ENCODE results near the gene MLPH.

The MLPH gene

DNA sequence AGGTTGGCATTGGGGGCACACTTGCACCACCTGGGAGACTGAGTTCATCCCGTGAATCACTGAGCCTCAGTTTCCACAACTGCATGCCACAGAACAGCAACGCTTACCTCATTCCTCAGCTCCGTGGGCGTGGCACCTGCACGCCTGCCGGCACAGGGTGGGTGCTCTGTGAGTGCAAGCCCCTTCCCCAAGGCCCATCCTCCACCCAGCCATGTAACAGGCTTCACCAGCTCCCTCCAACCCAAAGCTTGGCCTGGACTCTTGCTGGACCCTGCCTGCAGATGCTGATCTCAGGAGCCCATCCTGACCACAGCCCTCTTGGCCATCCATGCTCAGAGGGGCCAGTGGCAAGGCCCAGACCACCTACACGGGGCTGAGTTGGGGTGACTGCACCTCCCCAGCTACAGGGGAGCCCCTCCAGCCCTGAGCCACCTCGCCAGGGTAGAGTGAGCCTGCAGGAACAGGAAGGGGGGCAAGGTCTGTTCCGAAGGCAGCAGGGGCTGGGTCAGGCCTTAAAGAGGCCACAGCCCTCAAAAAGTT lies 81.1 kb downstream of the MLPH start:
- DNase-seq (no peak), ATAC-seq (no peak)

DNA sequence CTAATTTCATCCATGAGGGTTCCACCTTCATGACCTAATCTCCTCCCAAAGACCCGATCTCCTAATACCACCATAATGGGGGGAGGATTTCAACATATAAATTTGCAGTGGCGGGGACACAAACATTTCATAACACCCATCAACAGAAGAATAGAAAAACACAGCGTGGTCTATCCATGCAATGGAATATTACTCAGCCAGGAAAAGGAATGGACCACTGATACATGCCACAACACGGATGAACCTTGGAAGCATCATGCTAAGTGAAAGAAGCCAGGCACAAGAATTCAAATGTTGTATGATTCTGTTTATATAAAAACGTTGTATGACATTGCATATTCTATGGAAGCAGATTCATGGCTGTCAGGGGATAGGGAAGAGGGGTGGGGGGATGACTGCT lies 82.0 kb downstream of the MLPH start:
- ATAC-seq (no peak), DNase-seq (no peak)

DNA sequence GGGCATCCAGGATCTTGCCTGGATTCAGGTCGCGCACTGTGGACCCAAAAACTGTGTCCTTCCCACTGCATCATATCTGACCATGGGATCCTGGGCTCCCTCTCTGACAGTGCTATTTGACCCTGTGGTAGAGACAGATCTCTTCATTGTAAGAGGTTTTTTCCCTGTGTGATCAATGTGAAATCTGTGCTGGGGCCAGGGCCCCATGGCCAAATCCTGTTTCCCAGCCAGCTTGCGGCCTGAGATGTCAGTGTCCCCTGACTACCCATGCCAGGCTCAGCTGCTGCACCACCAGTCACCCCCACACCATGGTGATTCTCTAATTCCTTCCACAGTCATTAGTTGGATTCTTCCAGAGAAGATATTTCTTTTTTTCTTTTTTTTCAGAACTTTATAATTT lies 82.8 kb downstream of the MLPH start:
- no peak for DNase-seq
- no peak for ATAC-seq

DNA sequence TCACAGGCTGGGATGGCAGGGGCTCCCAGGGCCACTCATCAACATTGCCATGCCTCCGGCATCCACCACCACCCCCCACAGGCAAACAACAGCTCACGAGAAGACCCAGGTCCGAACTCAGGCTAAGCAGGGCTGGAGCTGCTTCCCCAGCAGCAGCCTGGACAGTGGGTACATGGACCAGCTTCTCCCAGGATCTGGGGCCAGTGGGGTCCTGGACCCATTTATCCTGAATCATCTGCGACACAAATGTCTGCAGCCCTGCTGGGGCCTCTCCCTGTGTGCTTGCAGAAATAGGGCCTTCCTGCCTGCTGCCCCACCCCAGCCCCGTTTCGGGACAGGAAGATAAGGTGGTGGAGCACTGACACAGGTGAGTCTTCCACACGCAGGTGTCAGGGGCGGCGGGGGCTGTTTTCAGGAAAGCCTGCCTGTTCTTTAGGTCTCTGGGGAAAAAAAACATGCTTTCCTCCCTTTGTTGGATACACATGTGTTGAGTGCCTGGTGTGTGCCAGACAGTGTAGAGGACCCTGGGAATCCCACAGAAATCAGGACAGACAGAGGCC lies 83.8 kb downstream of the MLPH start:
- DNase-seq: no peak
- no peak for ATAC-seq

DNA sequence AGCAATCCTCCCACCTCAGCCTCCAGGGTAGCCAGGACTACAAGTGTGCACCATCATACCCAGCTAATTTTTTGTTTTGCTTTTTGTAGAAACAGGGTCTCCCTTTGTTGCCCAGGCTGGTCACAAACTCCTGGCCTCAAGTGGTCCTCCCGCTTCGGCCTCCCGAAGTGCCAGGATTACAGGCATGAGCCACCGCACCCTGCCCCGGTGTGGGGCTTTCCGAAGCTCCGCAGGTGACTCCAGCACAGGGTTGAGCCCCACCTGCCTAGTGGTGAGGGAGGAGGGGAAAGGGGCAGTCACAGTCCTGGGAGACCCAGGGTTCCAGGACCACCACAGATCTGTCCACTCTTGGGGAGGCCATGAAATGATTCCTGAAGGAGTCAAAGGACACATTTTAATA lies 84.5 kb downstream of the MLPH start:
- ATAC-seq (no peak), DNase-seq (no peak)

DNA sequence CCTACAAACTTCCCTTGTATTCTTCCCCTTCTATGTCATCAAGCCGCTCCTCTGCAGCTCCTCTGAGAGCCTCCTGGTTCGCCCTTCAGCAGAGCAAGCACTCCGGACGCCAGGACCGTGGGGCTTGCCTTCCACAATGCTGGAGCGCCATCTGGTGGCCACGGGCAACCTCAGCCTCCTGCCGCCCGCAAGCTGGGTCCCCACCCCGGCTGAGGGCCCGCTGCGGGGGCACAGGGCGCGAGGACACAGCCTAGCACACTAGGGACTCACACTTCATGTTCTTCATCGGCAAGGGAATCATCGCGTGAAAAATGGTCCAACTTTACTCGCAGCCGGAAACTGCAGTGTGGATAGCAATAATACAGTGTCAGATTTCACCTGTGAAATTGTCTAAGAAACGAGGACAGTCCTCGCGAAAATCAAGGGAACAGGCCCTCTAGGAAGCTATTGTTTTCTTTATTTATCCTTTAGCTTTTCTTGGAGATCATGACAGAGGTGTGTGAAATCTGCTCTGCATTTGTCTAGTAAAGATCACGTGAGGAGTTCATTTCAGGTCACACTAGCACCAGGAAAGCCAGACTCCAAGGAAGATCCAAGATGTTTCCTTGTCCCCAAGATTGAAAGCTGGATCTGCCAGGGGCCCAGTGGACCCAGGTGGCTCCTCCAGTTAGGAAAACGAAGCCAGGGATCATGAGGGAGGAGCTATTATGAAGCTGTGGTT lies 85.1 kb downstream of the MLPH start:
- peak; percentile 95 for DNase-seq
- peak; percentile 94 for ATAC-seq

DNA sequence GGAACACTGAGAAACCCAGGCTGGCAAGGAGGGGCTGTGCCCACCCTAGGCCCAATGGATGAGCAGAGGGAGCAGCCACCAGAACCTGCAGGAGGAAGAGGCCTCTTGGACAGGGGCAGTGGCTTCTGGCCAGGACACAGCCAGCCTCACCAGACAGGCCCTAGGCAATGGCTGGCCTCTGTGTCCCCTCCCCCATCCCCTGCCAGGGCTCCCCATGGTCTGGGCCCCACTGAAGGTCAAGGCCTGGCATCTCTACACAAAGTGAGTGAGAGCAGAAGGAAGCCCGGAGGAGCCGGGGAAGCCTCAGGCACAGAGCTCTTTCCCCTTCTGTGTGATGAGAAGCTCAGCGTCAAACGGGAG lies 85.7 kb downstream of the MLPH start:
- no peak for ATAC-seq
- no peak for DNase-seq

DNA sequence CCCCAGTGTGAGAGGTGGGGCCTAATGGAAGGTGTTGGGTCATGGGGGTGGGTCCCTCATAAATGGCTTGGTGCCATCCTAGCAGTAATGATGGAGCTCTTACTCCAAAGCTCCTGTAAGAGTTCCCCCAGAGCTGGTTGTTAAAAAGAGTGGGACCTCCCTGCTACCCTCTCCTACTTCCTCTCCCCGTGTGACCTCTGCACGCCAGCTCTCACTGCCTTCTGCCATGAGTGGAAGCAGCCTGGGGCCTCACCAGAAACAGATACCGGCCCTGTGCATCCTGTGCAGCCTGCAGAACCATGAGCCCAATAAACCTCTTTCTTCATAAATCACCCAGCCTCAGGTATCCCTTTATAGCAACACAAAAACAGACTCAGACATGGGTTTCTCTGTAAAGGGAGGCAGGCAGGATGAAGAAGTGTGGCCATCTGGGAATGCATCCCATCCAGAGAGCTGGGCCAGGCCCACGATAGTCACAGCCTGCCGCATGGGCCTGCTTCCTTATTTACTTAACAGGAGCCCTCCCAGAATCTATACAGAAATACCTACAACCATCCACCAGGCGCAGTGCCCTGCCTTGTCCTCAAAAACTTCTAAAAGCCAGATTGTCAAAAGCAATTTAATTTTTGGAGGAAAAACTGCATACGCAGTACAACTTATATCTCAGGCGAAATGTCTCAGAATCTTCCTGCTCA lies 86.8 kb downstream of the MLPH start:
- no peak for ATAC-seq

DNA sequence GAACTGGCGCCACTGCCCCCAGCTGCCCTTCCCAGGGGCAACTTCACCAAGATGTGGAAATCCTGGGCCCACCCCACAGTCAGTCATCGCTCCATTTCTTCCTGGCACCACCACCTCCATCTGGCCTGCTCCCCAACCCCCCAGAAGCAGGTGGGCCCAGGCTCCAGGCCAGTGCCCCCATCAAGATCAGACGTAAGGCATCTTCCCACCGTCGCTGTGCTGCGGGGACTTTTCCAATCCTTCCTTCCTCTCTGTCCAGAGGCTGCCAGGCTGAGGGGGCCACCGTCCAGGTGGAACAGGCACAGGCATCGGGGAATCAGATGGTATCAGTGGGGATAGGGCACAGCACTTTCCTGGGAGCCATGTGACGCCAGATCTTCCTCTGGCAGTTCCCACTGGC lies 87.4 kb downstream of the MLPH start:
- ATAC-seq (no peak), DNase-seq (no peak)

More for the DNA sequence above, 86.8 kb downstream of the MLPH start:
- DNase-seq: no peak

DNA sequence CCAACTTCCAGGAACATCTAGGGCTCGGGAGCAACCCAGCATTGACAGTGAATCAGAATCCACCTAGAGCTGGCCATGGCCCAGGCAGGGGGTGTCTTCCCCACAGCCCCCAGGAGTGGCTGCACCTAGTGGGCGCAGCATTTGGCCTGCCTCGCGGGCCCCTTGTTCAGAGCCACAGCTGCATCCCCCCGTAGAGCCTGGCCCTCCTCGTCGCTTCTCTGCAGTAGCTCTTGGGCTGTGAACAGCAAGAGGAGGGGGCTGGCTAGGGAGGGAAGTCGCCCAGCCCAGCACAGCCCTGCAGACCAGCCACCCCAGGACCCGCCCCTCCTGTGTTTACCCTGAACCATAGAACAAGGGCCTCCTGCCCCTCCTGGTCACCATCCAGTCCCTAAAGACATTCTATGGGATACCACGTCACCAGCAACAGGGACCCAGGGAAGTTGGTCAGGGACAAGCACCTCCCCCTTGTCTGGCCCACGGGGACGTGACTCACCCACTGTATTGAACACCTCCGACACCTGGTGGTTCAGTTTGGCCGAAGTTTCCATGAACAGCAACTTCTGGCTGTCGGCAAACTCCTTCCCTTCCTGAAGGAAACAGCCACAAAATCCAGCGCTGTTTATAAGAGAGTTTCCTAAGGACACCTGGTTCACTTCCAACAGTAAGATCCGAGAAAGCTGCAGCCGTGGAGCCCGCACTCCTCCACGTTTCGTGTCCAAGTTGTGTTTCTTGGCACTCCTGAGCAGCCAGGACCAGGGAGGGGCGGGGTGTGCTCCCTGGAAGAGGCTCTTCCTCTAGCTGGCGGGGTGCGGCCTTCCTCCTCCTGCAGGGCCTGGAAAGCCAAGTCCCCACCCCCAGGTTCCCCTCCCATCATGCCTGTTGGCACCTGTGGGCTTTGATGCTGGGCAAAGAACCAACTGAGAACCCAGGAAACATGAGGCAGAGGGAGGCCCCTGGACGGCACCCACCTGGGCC lies 88.1 kb downstream of the MLPH start:
- DNase-seq (no peak), ATAC-seq (no peak)

DNA sequence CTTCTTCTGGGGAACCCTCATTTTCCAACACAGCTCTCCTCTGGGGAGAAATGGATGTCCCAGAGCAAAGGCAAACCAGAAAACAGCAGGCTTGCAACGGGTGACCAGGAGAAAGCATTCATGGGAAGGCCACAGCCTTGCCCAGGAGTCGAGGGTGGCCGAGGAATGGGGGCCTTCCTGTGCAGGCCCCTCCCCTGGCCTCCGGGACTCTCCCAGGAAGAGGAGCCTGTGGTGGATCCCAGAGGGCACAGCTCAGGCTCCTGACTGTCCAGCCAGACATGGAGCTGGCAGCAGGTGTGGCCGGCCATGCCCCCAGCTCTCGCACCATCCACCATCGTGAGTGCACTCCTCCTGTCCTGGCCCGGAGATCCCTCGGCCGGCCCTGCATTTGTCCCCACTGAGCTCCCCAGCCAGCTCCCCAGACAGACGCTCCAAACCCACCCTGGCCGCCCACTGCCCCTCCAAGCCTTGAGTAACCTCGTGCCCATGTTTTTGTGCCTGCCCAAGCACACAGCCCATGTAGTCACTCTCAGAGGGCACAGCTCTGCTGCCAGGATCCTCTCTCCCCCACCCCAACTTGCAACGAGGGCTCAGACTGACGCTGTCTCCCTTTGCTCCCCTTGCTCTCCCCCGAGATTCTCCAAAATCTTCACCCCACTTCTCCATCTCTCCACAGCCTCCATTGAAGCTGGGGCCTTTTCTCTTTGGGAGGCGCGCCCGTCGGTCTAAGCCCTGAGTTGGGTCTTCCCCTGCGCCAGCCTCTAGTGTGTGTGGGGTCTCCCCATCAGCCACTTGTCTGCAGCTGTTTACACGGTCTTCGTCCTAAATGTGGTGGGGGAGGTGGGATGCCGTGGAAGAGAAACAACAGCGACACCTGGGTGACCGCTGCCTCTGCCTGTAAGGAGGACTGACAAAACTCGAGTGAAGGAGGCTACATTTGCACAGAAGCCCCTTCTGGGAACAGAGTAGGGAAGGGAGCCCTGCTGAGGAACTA lies 89.1 kb downstream of the MLPH start:
- ATAC-seq (no peak), DNase-seq (no peak)

DNA sequence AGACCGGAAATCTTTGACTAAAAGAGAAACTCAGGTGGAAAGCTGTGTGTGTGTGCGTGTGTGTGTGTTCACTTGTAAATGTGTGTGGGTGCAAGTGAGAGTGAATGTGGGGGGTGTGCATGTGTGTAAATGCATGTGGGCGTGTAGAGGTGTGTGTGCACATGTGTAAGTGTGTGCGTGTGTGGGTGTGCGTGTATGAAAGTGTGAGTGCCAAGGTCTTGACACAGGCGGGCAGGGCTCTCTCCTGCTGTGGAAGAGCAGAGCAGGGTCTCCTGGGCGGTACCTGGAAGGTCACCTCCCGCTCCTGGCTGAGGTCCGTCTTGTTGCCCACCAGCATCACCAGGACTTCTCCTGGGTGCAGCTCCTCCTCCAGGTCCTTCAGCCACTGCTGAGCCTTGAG lies 89.9 kb downstream of the MLPH start:
- ATAC-seq: no peak
- DNase-seq: no peak

DNA sequence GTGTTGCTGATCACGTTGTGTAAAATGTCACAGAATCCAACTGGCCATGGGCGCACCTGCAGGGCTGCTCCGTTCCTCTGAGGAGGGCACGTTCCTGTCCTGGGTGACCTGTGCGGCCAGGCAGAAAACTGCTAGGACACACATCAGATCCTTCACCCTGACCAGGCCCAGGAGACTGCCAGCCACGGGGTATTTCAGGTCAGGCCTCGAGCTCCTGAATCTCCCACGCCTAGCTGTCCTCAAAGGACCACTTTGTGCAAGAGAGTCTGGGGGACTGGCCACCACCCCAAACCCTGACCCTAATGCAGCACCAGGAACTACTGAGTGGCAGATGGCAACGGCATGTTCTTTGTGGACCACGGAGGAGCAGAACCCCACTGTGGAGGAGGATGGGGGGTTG lies 90.4 kb downstream of the MLPH start:
- ATAC-seq (no peak), DNase-seq (no peak)

DNA sequence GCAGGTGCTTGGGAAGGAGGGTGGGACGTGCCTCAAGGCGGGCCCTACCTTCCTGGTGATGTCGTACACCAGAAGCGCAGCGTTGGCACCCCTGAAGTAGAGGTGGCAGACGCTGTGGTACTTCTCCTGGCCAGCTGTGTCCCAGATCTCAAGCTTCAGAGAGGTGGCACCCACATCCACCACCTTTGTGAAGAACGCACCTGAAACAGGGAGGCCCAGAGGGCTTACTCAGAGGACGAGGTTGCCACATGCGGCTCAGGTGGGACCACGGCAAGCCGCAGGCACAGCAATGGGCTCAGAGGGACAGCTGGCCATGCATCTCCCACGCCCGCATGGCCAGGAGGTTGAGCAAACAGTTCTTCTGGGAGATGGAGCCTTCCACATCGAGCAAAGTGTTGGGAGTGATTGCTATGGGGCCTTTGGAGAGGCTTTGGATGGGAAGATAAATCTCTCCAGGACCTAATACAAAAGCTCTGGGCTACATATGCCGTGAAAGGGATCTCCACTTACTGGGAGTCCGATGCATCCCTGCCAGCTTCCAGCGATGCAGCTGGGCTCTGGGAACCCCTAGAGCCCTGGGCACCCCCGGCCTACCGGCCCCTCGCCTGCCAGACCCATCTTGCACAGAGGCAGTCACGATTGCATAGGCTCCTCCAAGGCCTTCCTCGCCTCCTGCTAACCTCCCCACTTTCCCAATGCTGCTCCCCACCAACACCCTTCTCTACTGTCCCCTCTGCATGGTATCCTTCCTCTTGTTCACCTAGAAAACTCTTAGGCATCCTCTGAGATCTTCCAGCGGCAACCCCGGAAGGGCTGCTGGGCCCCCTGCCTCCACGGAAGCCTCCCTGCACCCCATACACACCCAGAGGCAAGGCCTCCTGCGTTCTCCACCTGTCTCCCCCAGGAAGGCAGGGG lies 91.2 kb downstream of the MLPH start:
- ATAC-seq: no peak
- no peak for DNase-seq

DNA sequence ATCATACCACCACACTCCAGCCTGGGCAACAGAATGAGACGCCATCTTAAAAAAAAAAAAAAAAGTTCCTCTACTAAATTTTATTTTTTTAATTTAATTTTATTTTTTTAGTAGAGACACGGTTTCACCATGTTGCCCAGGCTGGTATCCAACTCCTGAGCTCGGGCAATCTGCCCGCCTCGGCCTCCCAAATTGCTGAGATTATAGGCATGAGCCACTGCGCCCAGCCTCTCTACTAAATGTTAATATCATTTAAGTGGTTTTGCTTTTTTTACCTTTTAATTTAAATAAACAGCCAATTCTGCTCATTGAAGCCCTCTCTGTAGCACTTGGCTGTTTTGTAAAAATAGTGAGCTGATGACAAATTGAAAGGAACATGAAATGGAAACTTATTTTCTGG lies 94.3 kb downstream of the MLPH start:
- ATAC-seq: no peak
- DNase-seq: no peak

DNA sequence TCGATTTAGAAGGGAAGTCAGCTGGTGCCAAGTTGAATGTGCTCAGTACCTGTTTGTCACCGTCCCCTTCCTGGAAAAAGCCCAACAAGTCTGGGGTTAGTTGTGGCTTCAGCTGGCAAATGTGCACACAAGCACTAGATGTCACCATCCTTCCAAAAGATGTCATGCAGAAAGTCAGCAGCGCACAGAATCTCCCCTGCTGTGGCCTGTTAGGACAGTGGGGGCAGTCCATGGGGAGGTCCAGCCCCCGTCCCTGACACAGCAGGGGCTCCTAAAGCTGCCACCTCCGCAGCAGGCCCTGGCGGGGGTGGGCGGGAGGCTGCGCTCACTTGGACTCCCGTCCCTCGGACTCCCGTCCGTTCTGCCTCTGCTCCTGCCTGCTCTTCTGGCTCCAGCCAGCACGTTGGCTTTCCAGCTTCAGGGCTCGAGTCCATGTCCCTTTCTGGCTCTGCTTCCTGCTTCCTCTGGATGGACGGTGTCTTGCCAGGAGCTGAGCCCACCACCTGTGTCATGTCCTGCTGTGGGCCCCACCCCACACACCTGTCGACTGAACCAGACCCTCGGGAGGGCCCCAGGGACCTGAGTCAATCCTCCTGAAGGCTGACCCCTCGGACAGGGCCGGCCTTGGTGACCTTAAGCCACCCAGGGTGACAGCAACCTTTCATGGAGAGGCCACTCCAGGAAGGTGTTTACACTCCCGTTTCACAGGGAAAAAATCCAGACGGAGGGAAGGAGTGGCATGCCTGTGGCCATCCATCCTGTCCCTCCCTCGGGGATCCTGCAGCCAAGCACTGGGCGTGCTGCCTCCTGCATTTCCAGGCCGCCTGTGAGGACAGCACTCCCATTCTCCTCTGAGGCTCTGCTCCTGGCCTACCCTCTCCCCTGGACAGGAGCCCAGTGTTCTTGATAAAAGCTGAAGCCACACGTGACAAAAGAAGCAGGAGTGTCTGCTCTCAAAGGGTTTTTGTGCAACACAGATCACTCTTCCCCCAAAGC lies 95.0 kb downstream of the MLPH start:
- ATAC-seq (peak; percentile 88), DNase-seq (peak; percentile 55)

DNA sequence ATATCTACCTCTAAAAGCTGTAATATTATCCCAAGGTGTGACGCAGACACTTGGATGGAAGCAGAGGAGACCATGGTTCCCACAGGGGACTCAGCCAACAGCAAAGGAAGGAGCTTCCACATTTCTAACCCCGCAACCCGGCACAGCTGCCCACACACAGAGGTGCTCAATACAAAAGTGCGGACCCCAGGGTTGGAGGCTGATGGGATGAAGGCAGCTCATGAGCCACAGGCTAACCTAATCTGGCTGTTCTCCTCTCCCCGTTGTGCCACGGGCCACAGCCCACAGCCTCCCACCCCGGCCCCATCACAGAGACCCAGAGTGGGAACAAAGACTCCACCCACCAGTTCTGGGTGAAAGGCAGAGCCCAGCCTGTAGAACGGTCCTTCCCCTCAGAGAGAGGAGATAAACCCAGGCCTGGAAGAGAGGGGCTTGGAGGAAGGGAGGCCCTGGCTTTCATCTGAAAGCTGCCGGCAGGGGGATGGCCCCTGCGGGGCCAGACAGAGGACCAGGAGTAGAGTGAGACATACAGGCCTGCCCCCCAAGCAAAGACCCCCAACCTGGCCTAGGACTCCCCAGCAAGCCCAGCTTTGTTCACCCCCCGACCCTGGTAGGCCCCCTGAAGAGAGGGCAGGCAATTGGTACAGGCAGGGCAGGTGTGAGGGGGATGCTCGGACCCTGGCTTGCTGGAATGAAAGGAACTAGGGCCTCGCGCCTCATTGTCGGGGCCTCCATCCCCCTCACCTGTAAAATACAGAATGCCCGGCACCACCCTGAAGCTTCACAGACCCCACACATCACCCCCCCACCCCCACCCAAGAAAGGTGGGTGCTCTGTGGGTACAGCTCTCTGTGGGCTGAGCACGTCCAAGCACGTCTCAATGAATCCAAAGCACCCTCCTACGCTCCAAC lies 96.6 kb downstream of the MLPH start:
- DNase-seq (no peak), ATAC-seq (no peak)
